Central memory CD4-positive, alpha-beta T cell (primary cell): Measurements from ENCODE around the gene ARMC5.
"Not testable (repeated sequence)": the region's sequence is repeated elsewhere in the genome, so short reads cannot be mapped to it uniquely, and the experiment has no call there.

Experiments used
- DNase-seq: peaks from one replicate; pipeline ENCODE4 v3.0.0; 2022

The ARMC5 gene

DNA sequence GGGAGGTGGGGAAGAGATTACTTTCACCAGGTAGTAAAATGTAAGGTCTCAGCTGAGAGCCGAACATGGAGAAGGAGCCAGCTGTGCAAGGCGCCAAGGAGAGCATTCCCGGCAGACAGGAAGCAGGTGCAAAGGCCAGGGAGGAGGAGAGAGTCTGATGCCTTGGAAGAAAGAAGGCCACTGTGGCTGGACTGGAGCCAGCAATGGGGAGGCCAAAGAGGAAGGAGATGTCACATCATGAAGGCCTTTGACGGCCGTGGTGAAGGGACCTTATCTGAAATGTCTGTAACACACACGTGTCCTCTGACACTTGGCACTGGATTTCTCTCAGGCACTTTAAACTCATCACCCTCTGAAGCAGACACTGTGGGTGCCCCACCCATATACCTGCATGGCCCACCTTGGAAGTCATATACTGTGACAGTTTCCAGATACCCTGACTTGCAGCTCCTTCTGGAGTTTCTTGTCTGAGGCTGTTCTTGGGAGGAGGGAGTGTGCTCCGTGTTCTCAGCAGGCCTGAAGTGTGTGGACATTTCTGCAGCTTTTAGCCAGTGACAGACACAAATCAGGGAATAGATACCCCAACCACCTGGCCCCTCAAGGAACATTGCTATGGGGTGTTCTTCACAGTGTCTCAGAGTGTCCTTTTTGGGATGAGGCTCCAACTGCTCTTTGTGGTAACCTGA lies 21.7 kb downstream of the ARMC5 start:
- no peak for DNase-seq

- no peak for DNase-seq
These were observed 23.8 kb downstream of the ARMC5 start, which contains the start of gene SLC5A2 for GRCh38 chr16:31483081-31483480. Gene SLC5A2 (plus strand): TSS chr16:31483123. CDS start chr16:31483137, 14 bp downstream.

DNA sequence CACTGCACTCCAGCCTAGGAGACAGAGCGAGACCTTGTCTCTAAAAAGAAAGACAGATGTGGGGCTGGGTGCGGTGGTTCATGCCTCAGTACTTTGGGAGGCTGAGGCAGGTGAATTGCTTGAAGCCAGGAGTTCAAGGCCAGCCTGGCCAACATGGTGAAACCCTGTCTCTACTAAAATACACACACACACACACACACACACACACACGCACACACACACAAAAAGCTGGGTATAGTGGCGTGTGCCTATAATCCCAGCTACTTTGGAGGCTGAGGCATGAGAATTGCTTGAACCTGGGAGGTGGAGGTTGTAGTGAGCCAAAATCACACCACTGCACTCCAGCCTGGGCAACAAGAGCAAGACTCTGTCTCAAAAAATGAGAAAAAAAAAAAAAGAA lies 24.7 kb downstream of the ARMC5 start:
- DNase-seq = not testable (repeated sequence)

DNA sequence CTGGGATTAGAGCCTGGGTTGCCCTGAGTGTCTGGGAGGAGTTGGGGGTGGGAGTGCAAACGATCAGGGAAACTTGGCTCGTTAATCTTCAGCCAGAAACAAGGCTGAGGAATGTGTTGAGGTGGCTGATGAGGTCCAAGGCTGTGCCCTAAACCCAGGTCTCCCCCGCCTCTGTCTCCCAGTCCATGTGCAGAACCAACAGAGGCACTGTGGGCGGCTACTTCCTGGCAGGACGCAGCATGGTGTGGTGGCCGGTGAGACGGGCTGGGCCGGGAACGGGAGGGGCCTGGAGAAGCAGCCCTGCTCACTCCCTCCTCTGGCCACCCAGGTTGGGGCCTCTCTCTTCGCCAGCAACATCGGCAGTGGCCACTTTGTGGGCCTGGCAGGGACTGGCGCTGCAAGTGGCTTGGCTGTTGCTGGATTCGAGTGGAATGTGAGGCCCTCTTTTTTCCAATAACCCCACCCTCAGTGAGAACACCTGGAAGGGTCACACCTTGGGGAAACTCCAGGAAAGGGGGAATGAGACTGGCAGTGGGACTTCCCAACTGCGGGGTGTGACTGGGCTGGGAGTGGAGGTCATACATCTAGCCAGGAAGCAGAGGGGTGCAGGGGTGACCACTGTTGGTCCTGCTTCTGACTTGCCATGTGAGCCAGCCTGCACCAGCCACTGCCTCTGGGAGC lies 25.3 kb downstream of the ARMC5 start:
- DNase-seq = no peak

DNA sequence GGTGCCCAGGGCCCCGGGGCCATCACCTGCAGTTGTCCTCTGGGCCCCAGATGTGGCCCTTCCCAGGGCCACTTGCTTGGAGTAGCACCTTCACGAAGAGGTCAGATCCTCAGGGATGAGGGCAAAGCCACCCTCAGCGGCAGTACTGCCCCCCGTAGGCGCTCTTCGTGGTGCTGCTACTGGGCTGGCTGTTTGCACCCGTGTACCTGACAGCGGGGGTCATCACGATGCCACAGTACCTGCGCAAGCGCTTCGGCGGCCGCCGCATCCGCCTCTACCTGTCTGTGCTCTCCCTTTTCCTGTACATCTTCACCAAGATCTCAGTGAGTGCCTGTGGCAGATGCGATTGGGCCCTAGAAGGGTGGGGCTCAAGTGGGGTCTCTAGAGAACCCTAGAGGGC lies 26.3 kb downstream of the ARMC5 start:
- no peak for DNase-seq

DNA sequence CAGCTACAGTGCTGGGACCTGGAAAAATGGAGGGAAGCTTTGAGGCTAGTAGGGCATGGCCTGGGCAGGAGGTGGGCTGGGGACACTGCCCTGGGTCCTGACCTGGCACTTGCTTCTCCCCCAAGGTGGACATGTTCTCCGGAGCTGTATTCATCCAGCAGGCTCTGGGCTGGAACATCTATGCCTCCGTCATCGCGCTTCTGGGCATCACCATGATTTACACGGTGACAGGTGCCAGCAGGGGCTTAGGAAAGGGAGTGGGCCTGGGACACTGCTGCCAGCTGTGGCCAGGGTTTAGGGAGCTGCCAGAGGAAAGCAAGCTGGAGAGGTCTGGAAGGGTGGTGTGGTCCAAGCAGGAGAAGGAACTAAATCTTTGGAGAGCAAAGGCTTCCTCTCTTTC lies 26.7 kb downstream of the ARMC5 start:
- DNase-seq = no peak

DNA sequence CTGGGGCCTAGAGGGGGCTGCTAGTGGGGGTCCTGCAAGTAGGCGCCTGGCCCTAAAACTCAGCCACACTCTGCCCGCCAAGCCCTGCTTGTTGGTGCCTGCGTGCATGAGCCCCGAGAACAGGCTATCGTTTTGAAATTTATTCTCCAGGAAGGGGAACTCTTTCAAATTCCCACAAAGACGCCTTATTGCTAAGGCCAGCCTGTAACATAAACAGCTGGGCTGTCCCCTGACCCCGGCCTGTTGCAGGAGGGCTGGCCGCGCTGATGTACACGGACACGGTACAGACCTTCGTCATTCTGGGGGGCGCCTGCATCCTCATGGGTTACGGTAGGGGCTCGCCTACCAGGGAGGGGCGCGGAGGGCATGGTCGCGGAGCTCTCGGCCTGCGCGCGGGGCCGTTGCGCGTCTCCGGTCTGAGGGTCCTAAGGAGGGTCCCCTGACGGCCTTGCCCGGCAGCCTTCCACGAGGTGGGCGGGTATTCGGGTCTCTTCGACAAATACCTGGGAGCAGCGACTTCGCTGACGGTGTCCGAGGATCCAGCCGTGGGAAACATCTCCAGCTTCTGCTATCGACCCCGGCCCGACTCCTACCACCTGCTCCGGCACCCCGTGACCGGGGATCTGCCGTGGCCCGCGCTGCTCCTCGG lies 27.9 kb downstream of the ARMC5 start:
- no peak for DNase-seq

GRCh38 chr16:31487720-31488467 lies 28.6 kb downstream of the ARMC5 start:
- peak; percentile 77 for DNase-seq

- no peak for DNase-seq
These were observed 29.4 kb downstream of the ARMC5 start for GRCh38 chr16:31488468-31489297.

- DNase-seq = no peak
These were observed 29.9 kb downstream of the ARMC5 start for GRCh38 chr16:31489298-31489564.

GRCh38 chr16:31489616-31490584 lies 30.6 kb downstream of the ARMC5 start:
- DNase-seq = no peak

- no peak for DNase-seq
These were observed 32.6 kb downstream of the ARMC5 start for GRCh38 chr16:31491778-31492418.

GRCh38 chr16:31493506-31494125 lies 34.3 kb downstream of the ARMC5 start:
- DNase-seq = no peak

- DNase-seq = no peak
These were observed 37.4 kb downstream of the ARMC5 start for GRCh38 chr16:31496670-31497069.

GRCh38 chr16:31498493-31498892 lies 39.2 kb downstream of the ARMC5 start:
- DNase-seq = no peak

DNA sequence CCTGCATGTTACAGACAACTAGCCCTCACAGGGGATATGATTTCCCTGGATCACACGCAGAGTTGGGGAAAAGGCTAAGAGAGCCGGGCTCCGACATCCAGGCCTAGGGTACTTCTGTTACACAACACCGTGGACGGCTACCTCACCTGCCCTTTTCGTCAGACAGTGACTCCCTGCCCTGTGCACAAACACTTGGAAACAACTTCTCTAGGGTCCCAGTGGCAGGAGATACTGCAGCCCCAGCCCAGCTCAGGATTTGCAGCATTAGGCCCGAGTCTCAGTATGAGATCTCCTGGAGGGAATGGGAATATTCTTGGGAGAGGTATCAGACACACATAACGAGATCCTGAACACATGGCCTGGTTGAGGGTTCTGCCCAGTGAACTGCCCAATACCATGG lies 40.6 kb downstream of the ARMC5 start:
- no peak for DNase-seq

DNA sequence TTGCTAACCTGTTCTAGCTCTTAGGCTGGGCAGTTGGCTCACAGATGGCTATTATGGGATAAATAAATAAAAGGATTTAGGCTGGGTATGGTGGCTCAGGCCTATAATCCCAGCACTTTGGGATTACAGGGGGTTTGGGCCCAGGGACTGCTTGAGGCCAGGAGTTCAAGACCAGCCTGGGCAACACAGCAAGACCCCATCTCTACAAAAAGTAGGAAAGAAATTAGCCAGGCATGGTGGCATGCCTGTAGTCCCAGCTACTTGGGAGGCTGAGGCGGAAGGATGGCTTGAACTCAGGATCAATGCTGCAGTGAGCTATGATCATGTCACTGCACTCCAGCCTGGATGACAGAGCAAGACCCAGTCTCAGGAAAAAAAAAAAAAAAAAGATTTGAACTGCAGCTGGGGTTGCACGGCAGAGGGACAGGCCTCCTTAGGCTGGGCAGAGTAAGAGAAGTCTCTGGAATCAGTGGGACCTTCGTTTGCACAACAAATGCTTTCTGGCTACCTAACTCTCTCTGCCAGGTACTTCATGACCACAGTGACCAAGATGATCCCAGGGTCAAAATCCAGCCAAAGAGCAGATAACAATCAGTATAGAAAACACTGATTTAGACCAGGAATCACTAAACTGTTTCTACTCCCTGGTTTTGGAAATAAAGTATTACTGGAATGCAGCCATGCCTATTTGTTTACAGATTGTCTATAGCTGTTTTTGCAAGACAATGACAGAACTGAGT lies 42.1 kb downstream of the ARMC5 start:
- DNase-seq = no peak

- no peak for DNase-seq
These were observed 42.7 kb downstream of the ARMC5 start for GRCh38 chr16:31501966-31502348.

- DNase-seq = no peak
These were observed 43.7 kb downstream of the ARMC5 start for GRCh38 chr16:31502981-31503380.

DNA sequence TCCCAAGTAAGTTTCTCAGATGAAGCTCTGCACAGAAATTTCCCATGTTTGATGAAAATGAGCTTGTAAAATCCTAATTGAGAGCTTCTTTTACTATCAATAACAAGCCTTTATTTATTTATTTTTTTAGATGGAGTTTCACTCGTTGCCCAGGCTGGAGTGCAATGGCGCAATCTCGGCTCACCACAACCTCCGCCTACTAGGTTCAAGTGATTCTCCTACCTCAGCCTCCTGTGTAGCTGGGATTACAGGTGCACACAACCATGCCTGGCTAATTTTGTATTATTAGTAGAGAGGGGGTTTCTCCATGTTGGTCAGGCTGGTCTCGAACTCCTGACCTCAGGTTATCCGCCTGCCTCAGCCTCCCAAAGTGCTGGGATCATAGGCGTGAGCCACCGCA lies 44.3 kb downstream of the ARMC5 start:
- not testable (repeated sequence) for DNase-seq
